Measurements from ENCODE around the gene ARHGEF6.

GRCh38 chrX:136708348-136708747 lies 72.4 kb downstream of the ARHGEF6 start:
- TF ChIP-seq EZH2 (IDR thresholded peaks at IDR 0.05; ENCODE audit: insufficient read depth, poor library complexity, severe bottlenecking) (no peak), EZH2phosphoT487 (IDR thresholded peaks at IDR 0.05; ENCODE audit: insufficient read depth, low read depth) (no peak)
